ENCODE measurements around the gene CFB.

Gene CFB

DNA sequence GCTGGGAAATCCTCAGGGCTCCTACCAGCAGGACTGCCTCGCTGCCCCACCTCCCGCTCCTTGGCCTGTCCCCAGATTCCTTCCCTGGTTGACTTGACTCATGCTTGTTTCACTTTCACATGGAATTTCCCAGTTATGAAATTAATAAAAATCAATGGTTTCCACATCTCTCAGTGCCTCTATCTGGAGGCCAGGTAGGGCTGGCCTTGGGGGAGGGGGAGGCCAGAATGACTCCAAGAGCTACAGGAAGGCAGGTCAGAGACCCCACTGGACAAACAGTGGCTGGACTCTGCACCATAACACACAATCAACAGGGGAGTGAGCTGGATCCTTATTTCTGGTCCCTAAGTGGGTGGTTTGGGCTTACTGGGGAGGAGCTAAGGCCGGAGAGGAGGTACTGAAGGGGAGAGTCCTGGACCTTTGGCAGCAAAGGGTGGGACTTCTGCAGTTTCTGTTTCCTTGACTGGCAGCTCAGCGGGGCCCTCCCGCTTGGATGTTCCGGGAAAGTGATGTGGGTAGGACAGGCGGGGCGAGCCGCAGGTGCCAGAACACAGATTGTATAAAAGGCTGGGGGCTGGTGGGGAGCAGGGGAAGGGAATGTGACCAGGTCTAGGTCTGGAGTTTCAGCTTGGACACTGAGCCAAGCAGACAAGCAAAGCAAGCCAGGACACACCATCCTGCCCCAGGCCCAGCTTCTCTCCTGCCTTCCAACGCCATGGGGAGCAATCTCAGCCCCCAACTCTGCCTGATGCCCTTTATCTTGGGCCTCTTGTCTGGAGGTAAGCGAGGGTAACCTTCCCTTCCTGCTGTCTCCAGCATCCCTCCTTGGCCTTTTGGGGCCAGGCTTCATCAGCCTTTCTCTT is at the start of gene CFB:
CFB (plus strand) TSS at position 589 of the 863 bp plus-strand sequence; CDS start at position 716, 127 bp downstream.
- DNase-seq (ENCODE audit: low spot score) (no peak), ATAC-seq (ENCODE audit: low read depth) (peak; percentile 74)
- Histone ChIP-seq H3K4me1 (ENCODE audit: insufficient read depth, poor library complexity, severe bottlenecking) (peaks cover 10% of the 10 kb centered on the region), H3K9me3 (ENCODE audit: severe bottlenecking) (no peaks in the 10 kb centered on the region), H3K27ac (ENCODE audit: poor library complexity, severe bottlenecking) (peak within 1 kb of the TSS; percentile 32), H3K27me3 (ENCODE audit: insufficient read depth, poor library complexity, severe bottlenecking) (no peaks in the 10 kb centered on the region), H3K4me3 (ENCODE audit: severe bottlenecking) (no peak within 1 kb of the TSS), H3K36me3 (ENCODE audit: low read depth) (no peaks in the 10 kb centered on the region)
- TF ChIP-seq, protein P1, sequence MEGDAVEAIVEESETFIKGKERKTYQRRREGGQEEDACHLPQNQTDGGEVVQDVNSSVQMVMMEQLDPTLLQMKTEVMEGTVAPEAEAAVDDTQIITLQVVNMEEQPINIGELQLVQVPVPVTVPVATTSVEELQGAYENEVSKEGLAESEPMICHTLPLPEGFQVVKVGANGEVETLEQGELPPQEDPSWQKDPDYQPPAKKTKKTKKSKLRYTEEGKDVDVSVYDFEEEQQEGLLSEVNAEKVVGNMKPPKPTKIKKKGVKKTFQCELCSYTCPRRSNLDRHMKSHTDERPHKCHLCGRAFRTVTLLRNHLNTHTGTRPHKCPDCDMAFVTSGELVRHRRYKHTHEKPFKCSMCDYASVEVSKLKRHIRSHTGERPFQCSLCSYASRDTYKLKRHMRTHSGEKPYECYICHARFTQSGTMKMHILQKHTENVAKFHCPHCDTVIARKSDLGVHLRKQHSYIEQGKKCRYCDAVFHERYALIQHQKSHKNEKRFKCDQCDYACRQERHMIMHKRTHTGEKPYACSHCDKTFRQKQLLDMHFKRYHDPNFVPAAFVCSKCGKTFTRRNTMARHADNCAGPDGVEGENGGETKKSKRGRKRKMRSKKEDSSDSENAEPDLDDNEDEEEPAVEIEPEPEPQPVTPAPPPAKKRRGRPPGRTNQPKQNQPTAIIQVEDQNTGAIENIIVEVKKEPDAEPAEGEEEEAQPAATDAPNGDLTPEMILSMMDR (IDR thresholded peaks at IDR 0.05; ENCODE audit: poor library complexity, severe bottlenecking), result no peak

DNA sequence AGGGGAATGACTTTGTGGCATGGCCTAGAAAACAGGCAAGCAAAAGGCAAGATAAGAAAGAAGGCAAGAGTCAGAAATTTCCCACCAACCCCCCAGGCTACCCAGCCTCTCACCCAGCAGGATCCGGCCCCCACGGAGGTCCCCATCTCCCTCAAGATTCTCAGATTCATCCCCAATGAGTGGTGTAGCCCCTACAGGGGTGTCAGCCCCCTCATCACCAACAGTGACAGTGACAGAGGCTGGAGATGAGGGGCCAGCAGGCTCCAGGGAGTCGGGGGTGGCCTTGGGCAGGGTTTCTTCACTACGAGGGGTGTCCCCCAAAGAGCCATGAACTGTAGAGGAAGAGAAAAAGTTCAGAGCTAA is 49.4 kb upstream of the CFB start:
- DNase-seq (ENCODE audit: low spot score) (no peak), ATAC-seq (ENCODE audit: low read depth) (no peak)
- no peaks in the 10 kb centered on the region for H3K27me3 ChIP-seq (ENCODE audit: insufficient read depth, poor library complexity, severe bottlenecking)
- peaks cover 4% of the 10 kb centered on the region for H3K4me1 ChIP-seq (ENCODE audit: insufficient read depth, poor library complexity, severe bottlenecking)
- peak overlapping the region; percentile 58 for H3K27ac ChIP-seq (ENCODE audit: poor library complexity, severe bottlenecking)
- peaks cover 43% of the 10 kb centered on the region for H3K36me3 ChIP-seq (ENCODE audit: low read depth)
- H3K9me3 ChIP-seq (ENCODE audit: severe bottlenecking), result no peaks in the 10 kb centered on the region
- TF ChIP-seq, protein P1 (IDR thresholded peaks at IDR 0.05; ENCODE audit: poor library complexity, severe bottlenecking), result no peak
- peak overlapping the region; percentile 67 for H3K4me3 ChIP-seq (ENCODE audit: severe bottlenecking)

DNA sequence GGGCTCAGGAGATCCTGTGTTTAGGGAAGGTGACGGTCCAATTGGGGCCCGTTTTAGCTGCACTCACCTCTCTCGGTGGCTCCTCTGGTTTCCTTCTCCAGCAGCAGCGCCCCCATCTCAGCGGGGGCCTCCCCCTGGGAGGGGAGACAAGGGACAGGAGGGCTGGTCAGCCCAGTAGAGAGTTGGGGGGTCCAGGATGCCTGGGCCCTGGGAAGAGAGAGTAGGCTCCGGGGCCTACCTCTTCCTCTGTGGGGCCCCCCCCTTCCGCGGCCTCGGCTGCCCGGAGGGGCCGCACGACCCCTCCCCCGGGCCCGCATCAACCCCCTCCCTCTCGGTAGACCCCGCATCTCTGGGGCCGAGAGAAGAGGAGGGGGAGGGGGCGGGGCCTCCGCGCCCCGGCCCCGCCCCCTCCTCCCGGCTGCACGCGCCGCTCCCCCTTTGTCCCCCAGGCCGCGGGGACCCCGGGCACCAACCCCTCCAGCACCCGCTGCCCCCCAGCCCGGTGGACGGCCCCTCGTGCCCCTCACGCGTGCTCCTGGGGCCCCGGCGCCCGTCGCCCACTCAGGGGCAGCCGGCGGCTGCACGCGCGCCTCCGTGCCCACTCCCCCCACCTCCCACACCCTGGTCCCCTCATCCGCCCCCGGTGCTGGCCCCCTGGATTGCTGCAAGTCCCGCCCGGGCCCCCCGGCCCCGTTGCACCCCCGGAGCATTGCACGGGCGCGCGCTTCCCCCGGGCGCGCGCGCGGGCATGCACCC is 48.9 kb upstream of the CFB start:
- H3K36me3 ChIP-seq (ENCODE audit: low read depth), result peaks cover 38% of the 10 kb centered on the region
- H3K4me1 ChIP-seq (ENCODE audit: insufficient read depth, poor library complexity, severe bottlenecking), result peaks cover 4% of the 10 kb centered on the region
- peak overlapping the region; percentile 67 for H3K4me3 ChIP-seq (ENCODE audit: severe bottlenecking)
- no peak for DNase-seq (ENCODE audit: low spot score)
- TF ChIP-seq, protein P1 (IDR thresholded peaks at IDR 0.05; ENCODE audit: poor library complexity, severe bottlenecking), result no peak
- no peaks in the 10 kb centered on the region for H3K27me3 ChIP-seq (ENCODE audit: insufficient read depth, poor library complexity, severe bottlenecking)
- no peaks in the 10 kb centered on the region for H3K9me3 ChIP-seq (ENCODE audit: severe bottlenecking)
- ATAC-seq (ENCODE audit: low read depth), result no peak
- H3K27ac ChIP-seq (ENCODE audit: poor library complexity, severe bottlenecking), result peak overlapping the region; percentile 58

DNA sequence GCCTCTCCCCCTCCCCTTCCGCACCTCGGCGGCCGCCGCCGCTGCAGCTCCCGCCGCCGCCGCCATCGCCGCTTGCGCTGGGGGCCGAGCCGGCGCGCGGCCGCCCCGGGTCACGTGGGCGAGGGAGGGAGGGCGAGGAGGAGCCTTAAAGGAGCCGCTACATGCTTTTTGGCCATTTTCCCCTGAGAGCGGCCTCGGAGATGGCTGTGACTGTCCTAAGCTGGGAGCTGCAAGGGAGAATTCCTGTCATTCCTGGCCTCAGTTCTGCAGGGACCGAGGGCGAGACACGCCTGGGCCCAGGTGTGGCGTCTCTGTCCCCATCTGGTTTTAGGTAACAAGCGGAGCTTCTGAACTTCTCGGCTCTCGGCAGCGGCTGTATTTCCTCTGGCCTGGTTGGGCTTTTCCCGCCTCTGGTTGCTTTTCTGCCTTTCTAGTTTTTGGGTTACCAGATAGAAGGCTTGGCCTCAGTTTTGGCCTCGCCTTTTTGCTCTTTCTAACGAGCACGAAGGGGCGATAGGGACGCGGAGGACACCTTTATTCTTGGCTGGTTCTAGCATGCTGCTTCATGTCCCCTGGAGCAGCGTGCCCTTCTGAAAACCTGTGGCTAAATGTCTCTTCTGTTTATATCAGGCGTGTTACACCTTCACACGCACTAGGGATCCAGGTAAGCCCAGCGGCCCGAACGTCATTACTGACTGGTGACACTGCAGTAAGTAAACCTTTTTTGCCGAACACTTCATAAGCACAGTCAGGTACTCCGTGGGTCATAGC is 48.1 kb upstream of the CFB start, which contains the start of gene EHMT2:
EHMT2 (minus strand) TSS at position 87 of the 771 bp plus-strand sequence; CDS start at position 66, 21 bp downstream.
- peak; percentile 56 for ATAC-seq (ENCODE audit: low read depth)
- peak within 1 kb of the TSS; percentile 67 for H3K4me3 ChIP-seq (ENCODE audit: severe bottlenecking)
- TF ChIP-seq, protein P1 (IDR thresholded peaks at IDR 0.05; ENCODE audit: poor library complexity, severe bottlenecking), result no peak
- H3K36me3 ChIP-seq (ENCODE audit: low read depth), result peaks cover 30% of the 10 kb centered on the region
- peaks cover 4% of the 10 kb centered on the region for H3K4me1 ChIP-seq (ENCODE audit: insufficient read depth, poor library complexity, severe bottlenecking)
- no peaks in the 10 kb centered on the region for H3K27me3 ChIP-seq (ENCODE audit: insufficient read depth, poor library complexity, severe bottlenecking)
- DNase-seq (ENCODE audit: low spot score), result no peak
- peak within 1 kb of the TSS; percentile 58 for H3K27ac ChIP-seq (ENCODE audit: poor library complexity, severe bottlenecking)
- no peaks in the 10 kb centered on the region for H3K9me3 ChIP-seq (ENCODE audit: severe bottlenecking)
